Activated effector memory CD4-positive, alpha-beta T cell treated with Interleukin-2 at 50 U/mL for 16 hours (primary cell): ENCODE measurements around the gene BTBD18.
A peak's percentile ranks its signal among the peaks of the same experiment; 100 is the strongest.
"Not testable (repeated sequence)": the region's sequence is repeated elsewhere in the genome, so short reads cannot be mapped to it uniquely, and the experiment has no call there.

Experiments
- DNase-seq: peaks from one replicate; pipeline ENCODE4 v3.0.0-alpha.2; 2020

The BTBD18 gene

GRCh38 chr11:57727185-57727584 is 24.4 kb downstream of the BTBD18 start:
- DNase-seq, result no peak

GRCh38 chr11:57716726-57717125 is 34.9 kb downstream of the BTBD18 start:
- DNase-seq, result not testable (repeated sequence)

GRCh38 chr11:57713835-57714234 is 37.8 kb downstream of the BTBD18 start:
- DNase-seq, result no peak

- peak; percentile 84 for DNase-seq
These were observed 39.1 kb downstream of the BTBD18 start, which contains the start of gene TMX2 for GRCh38 chr11:57712256-57713150. TMX2 (plus strand) TSS chr11:57712593; CDS start chr11:57712619, 26 bp downstream.

GRCh38 chr11:57711414-57712255 is 40.0 kb downstream of the BTBD18 start, which contains the start of gene MED19:
MED19 (minus strand) TSS chr11:57712215; CDS start chr11:57712179, 36 bp downstream.
- no peak for DNase-seq

- no peak for DNase-seq
These were observed 41.7 kb downstream of the BTBD18 start for GRCh38 chr11:57709802-57710367.

- not testable (repeated sequence) for DNase-seq
These were observed 46.2 kb downstream of the BTBD18 start for GRCh38 chr11:57705432-57705831.

GRCh38 chr11:57704932-57705331 is 46.7 kb downstream of the BTBD18 start:
- no peak for DNase-seq

- DNase-seq, result no peak
These were observed 48.3 kb downstream of the BTBD18 start for GRCh38 chr11:57703341-57703740.

- DNase-seq, result no peak
These were observed 51.2 kb downstream of the BTBD18 start for GRCh38 chr11:57700425-57700824.

- DNase-seq, result no peak
These were observed 51.8 kb downstream of the BTBD18 start for GRCh38 chr11:57699813-57700212.

GRCh38 chr11:57698843-57699365 is 52.7 kb downstream of the BTBD18 start:
- no peak for DNase-seq
